HUDEP-2 (cell line): ENCODE measurements around the gene RXFP1.

Experiments
- DNase-seq, 76 experiments: peaks; one replicate each; lab custom pipeline; 2025; ENCODE audit not compliant: unreplicated experiment in 76 of 76; lab: John Stamatoyannopoulos, UW

Gene RXFP1

DNA sequence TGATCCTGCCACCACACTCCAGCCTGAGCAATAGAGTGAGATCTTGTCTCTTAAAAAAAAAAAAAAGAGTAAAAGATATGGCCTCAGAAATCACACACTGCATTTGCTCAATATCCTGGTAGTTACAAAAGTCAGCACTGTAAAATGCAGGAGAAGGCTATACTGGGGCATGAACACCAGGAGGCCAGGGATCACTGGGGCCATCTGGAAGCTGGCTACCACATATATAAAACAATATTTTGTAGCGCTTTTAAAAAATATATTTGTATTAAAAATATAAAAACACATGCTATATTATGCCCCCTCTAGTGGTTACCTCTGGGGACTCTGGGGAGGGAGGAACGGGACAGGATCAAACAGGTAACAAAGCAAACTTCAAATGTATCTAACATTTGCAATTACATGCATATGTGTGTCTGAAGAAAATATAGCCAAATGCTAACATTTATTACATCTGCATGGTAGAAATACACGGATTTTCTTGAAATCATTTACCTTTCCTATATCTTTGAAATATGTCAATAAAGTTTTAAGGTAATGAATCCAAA, 146.0 kb downstream of the RXFP1 start:
- peak in 26 of 76 experiments; percentile 0 to 44 (median 20) for DNase-seq

GRCh38 chr4:158669310-158669709, 147.6 kb downstream of the RXFP1 start:
- DNase-seq, result no peak

DNA sequence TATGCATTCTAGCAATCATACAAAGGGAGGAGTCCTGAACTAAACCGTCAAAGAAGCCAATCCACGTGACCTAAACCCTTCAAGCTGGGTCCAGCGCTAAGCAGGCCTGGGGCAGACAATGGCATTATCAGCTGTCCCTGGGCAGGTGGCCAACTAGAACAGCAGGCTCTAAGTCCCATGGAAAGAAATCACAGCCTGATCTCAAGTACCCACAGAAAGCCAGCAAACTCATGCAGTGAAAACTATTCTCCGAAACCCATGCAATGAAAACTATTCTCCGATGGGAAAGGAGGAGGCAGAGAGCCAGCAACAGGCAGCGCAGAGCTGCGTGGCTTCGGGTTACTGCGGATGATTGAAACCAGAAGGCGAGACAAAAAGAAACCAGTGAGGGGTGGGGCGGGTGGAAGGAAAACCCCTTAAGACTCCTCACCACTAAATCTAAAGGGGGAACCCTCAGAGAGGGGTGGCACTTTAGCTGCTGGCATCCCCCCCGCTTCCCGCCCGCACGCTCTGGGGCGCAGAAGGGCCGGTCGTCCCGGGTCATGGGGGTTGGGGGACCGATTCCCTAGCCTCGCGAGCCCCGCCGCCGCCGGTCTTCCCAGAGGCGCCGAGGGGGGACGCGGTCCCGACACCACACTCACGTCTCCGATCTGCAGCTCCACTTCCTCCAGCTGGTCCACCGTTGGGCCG, 149.4 kb downstream of the RXFP1 start:
- peak; percentile 9 to 95 (median 78) for DNase-seq

DNA sequence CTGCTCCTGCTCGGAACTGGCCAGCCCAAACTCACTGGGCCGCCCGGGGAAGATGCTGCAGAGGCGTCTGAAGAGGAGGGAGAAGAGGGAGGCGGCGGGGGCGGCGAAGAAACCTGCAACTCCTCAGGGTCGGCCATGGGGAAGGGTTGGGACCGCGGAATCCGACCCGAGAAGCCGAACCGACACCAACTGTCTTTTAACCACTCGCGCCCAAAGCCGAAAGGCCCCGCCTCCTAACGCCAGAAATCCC, 149.9 kb downstream of the RXFP1 start, which contains the start of gene C4orf46:
Gene C4orf46 (minus strand): TSS at position 223 of the 250 bp plus-strand sequence. CDS start 86 bp downstream, at position 137.
- no peak for DNase-seq

GRCh38 chr4:158671915-158672806, 150.5 kb downstream of the RXFP1 start, which contains the start of gene ETFDH:
Gene ETFDH, plus strand, starts transcription at chr4:158672296. Its CDS starts 161 bp downstream, at chr4:158672457.
- DNase-seq, result peak; percentile 79 to 100 (median 98)

GRCh38 chr4:158673633-158674032, 152.0 kb downstream of the RXFP1 start:
- DNase-seq, result no peak

DNA sequence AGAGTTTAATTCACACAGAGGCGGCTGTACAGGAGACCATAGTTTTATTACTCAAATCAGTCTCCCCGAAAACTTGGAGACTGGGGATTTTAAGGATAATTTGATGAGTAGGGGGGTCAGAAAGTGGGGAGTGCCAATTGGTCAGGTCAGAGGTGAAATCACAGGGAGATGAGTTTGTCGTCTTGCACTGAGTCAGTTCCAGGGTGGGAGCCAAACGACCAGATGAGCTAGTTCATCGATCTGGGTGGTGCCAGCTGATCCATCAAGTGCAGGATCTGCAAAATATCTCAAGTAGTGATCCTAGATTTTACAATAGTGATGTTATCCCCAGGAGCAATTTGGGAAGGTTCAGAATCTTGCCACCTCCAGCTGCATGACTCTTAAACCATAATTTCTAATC, 154.4 kb downstream of the RXFP1 start:
- no peak for DNase-seq

DNA sequence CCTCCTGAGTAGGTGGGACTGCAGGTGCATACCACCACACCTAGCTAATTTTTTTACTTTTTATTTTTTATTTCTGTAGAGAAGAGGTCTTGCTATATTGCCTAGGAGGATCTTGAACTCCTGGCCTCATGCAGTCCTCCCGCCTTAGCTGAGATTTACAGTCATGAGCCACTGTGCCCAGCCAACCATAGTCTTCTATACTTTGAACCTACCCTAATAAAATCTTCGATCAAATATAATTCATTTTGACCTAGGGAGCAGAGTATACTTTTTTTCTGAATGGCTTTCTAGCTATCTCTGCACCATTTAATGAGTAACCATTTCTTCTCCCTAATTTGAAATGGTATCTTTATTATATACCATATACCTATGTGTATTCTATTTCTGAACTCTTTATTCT, 157.1 kb downstream of the RXFP1 start:
- DNase-seq, result no peak

- DNase-seq, result no peak
Measured at GRCh38 chr4:158681629-158682028, 159.9 kb downstream of the RXFP1 start.

DNA sequence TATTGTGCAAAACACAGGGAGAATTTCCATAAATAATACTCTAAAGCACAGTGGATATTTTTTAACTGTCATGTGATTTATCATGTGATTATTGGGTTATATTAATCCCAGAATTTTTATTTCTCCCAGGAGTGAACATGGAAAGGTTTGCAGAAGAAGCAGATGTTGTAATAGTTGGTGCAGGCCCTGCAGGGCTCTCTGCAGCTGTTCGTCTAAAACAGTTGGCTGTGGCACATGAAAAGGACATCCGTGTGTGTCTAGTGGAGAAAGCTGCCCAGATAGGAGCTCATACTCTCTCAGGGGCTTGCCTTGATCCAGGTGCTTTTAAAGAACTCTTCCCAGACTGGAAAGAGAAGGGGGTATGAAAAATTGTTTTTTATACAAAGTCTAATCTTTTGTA, 160.4 kb downstream of the RXFP1 start:
- no peak for DNase-seq

DNA sequence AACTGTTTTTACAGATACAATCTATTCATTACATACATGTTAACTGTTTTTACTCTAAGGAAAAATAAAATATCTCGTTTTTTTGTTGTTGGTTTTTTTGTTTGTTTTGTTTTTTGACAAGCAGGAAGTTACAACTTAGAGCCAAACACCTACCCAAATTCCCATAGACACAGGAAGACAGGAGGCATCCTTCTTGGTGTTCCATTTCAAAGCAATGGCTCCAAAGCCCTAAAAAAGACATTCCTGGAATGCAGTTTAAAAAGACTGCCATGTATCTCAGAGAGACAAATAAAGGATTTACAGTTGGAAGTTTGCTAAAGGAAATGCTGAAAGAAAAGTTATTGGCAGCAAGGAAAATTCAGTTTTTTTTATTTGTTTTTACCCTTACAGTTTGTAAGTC, 167.1 kb downstream of the RXFP1 start:
- no peak for DNase-seq
